GM23338 (cell line): Measurements from ENCODE around the gene ASAP2. TPM values are rescaled to one million over a fixed set of nuclear protein-coding genes. Genes with fewer than 3 reads are reported as not detected.

ENCODE experiments used
- ATAC-seq: fragments of 200-7000 bp; cut with Tn5 transposase; 3 replicates; pipeline ENCODE4 v1.9.1; 2020
- DNase-seq: peaks from one replicate; pipeline ENCODE4 v3.0.0-alpha.2; 2015; ENCODE audit warnings: low spot score
- H2AFZ ChIP-seq: fragments of 200-600 bp; sonication (generic); 2 replicates; pipeline ENCODE4 v1.8.0; 2016; ENCODE audit warnings: antibody characterized with exemption, mild to moderate bottlenecking, moderate library complexity
- H3F3A ChIP-seq: fragments of 200-600 bp; sonication (generic); replicated peaks from 2 replicates; pipeline ENCODE4 v1.8.0; 2017; ENCODE audit warnings: antibody characterized with exemption, mixed run types, low read depth
- H3K27ac ChIP-seq: fragments of 200-600 bp; sonication (generic); 2 replicates; pipeline ENCODE4 v1.6.1; 2016; ENCODE audit warnings: low read depth
- H3K27me3 ChIP-seq: fragments of 200-600 bp; sonication (generic); 2 replicates; pipeline ENCODE4 v1.8.0; 2016; ENCODE audit warnings: mild to moderate bottlenecking, mixed run types, moderate library complexity; ENCODE audit not compliant: insufficient read depth
- H3K36me3 ChIP-seq: fragments of 200-600 bp; sonication (generic); 2 replicates; pipeline ENCODE4 v1.8.0; 2016; ENCODE audit warnings: mild to moderate bottlenecking; ENCODE audit not compliant: insufficient read depth
- H3K4me1 ChIP-seq: fragments of 200-600 bp; sonication (generic); 2 replicates; pipeline ENCODE4 v1.8.0; 2016; ENCODE audit warnings: mild to moderate bottlenecking, moderate library complexity; ENCODE audit not compliant: insufficient read depth
- H3K4me2 ChIP-seq: fragments of 200-600 bp; sonication (generic); 2 replicates; pipeline ENCODE4 v1.7.1; 2017; ENCODE audit warnings: mixed run types
- H3K4me3 ChIP-seq: fragments of 200-600 bp; sonication (generic); 2 replicates; pipeline ENCODE4 v1.6.1; 2016; ENCODE audit warnings: mixed run types
- H3K79me2 ChIP-seq: fragments of 200-600 bp; sonication (generic); replicated peaks from 2 replicates; pipeline ENCODE4 v1.8.0; 2017; ENCODE audit warnings: mild to moderate bottlenecking; ENCODE audit not compliant: insufficient read depth
- H3K9me2 ChIP-seq: fragments of 200-600 bp; sonication (generic); 2 replicates; pipeline ENCODE4 v1.8.0; 2017; ENCODE audit not compliant: insufficient read depth
- H4K20me1 ChIP-seq: fragments of 200-600 bp; sonication (generic); replicated peaks from 2 replicates; pipeline ENCODE4 v1.8.0; 2017; ENCODE audit warnings: mild to moderate bottlenecking; ENCODE audit not compliant: insufficient read depth
- H3K27ac Mint-ChIP-seq: 2 replicates; pipeline ENCODE4 v1.8.0; 2020; ENCODE audit warnings: inconsistent platforms, mild to moderate bottlenecking, moderate library complexity, mixed read lengths
- H3K27me3 Mint-ChIP-seq: 3 replicates; pipeline ENCODE4 v1.8.0; 2022; ENCODE audit warnings: low read depth, mild to moderate bottlenecking, moderate library complexity, mixed read lengths, inconsistent platforms; ENCODE audit not compliant: insufficient read depth, poor library complexity
- H3K36me3 Mint-ChIP-seq: 3 replicates; pipeline ENCODE4 v1.8.0; 2021; ENCODE audit warnings: low read depth, mild to moderate bottlenecking, inconsistent platforms, moderate library complexity, mixed read lengths
- H3K4me1 Mint-ChIP-seq: 3 replicates; pipeline ENCODE4 v1.8.0; 2020; ENCODE audit warnings: mild to moderate bottlenecking, inconsistent platforms, mixed read lengths
- H3K4me3 Mint-ChIP-seq: 3 replicates; pipeline ENCODE4 v1.8.0; 2021; ENCODE audit warnings: moderate library complexity, mild to moderate bottlenecking, inconsistent platforms, mixed read lengths
- H3K9me3 Mint-ChIP-seq: 3 replicates; pipeline ENCODE4 v1.8.0; 2020; ENCODE audit warnings: moderate library complexity, mild to moderate bottlenecking, inconsistent platforms, mixed read lengths
- CREB1 ChIP-seq: fragments of 250-450 bp; sonication (Bioruptor Pico); IDR thresholded peaks from 2 replicates; pipeline ENCODE4 v1.5.0; 2020; ENCODE audit warnings: low read depth, mild to moderate bottlenecking, moderate library complexity
- CTCF ChIP-seq, 2 experiments: fragments of 200-600 bp in 1 of 2; sonication (generic) in 1 of 2; conservative IDR thresholded peaks; 2 replicates each; pipeline versions ENCODE4 v1.5.1 to v1.6.1; 2016 to 2017; ENCODE audit warnings: antibody characterized with exemption in 2 of 2, low read depth in 2 of 2, mild to moderate bottlenecking in 2 of 2, moderate library complexity in 1 of 2
- ETS1 ChIP-seq: IDR thresholded peaks from 2 replicates; pipeline ENCODE4 v1.6.1; 2016; ENCODE audit warnings: antibody characterized with exemption
- EZH2 ChIP-seq: fragments of 200-600 bp; sonication (generic); IDR thresholded peaks from one replicate; pipeline ENCODE4 v1.8.0; 2017; ENCODE audit warnings: antibody characterized with exemption, mild to moderate bottlenecking, low read depth; ENCODE audit not compliant: unreplicated experiment
- EZH2phosphoT487 ChIP-seq: fragments of 200-600 bp; sonication (generic); IDR thresholded peaks from one replicate; pipeline ENCODE4 v1.8.1; 2018; ENCODE audit warnings: antibody characterized with exemption; ENCODE audit not compliant: unreplicated experiment
- JUNB ChIP-seq: IDR thresholded peaks from one replicate; pipeline ENCODE4 v1.6.1; 2016; ENCODE audit warnings: antibody characterized with exemption; ENCODE audit not compliant: unreplicated experiment
- NANOG ChIP-seq: IDR thresholded peaks from 2 replicates; pipeline ENCODE4 v1.6.1; 2016; ENCODE audit warnings: antibody characterized with exemption, borderline replicate concordance
- POLR2AphosphoS5 ChIP-seq: IDR thresholded peaks from 2 replicates; pipeline ENCODE4 v1.6.1; 2016; ENCODE audit warnings: antibody characterized with exemption, low read depth
- REST ChIP-seq: IDR thresholded peaks from one replicate; pipeline ENCODE4 v1.6.1; 2018; ENCODE audit warnings: antibody characterized with exemption; ENCODE audit not compliant: unreplicated experiment
- STAT1 ChIP-seq: IDR thresholded peaks from one replicate; pipeline ENCODE4 v1.6.1; 2016; ENCODE audit warnings: antibody characterized with exemption; ENCODE audit not compliant: unreplicated experiment
- ZNF114 ChIP-seq: fragments of 250-450 bp; sonication (Bioruptor Pico); IDR thresholded peaks from 2 replicates; pipeline ENCODE4 v1.5.0; 2020; ENCODE audit warnings: mild to moderate bottlenecking, moderate library complexity
- ZNF462 ChIP-seq: fragments of 250-450 bp; sonication (Bioruptor Pico); IDR thresholded peaks from 2 replicates; pipeline ENCODE4 v1.5.0; 2020; ENCODE audit warnings: mild to moderate bottlenecking, moderate library complexity
- polyA plus RNA-seq: library from polyadenylated mRNA; unstranded; fragments of >200 nt; fragmentation: Nextera tagmentation; extraction: Ambion mirVana; gene quantifications from 2 replicates; pipeline ENCODE4 v1.2.1, GENCODE V29; 2016
- total RNA-seq: library from RNA; depleted of rRNA; stranded (reverse); fragments of >200 nt; shearing (Covaris generic); gene quantifications from 2 replicates; pipeline ENCODE4 v1.2.3, GENCODE V29; 2014

ASAP2 gene
- total and polyA plus RNA-seq, 2 experiments from 2014 or later: 2.6 to 15.6 TPM

- H3K79me2 ChIP-seq: peaks cover 29% of the 10 kb centered on the region; the same call in 1 of the 2 replicates
- DNase-seq: no peak
- Mint-ChIP-seq H3K9me3 (no peaks in the 10 kb centered on the region), H3K27me3 (no peaks in the 10 kb centered on the region), H3K4me3 (no peak overlapping the region), H3K4me1 (no peaks in the 10 kb centered on the region), H3K36me3 (no peaks in the 10 kb centered on the region), H3K27ac (no peak overlapping the region)
- no peak for TF ChIP-seq EZH2
- TF ChIP-seq NANOG: no peak
- TF ChIP-seq ETS1: no peak
- TF ChIP-seq POLR2AphosphoS5: no peak
- no peak for TF ChIP-seq REST
- TF ChIP-seq CTCF (conservative IDR thresholded peaks at IDR 0.05; ENCODE audit: low read depth in 2 of 2): no peak
- no peak for TF ChIP-seq ZNF462 (CRISPR knock-in tag)
- TF ChIP-seq STAT1: no peak
- TF ChIP-seq ZNF114: no peak
- no peak for TF ChIP-seq JUNB
- TF ChIP-seq EZH2phosphoT487: no peak
- no peak for TF ChIP-seq CREB1
- no peak for ATAC-seq
- no peak overlapping the region for H3K4me2 ChIP-seq
- no peak overlapping the region for H3K4me3 ChIP-seq
- H3K27ac ChIP-seq: no peak overlapping the region
- H3F3A ChIP-seq: no peaks in the 10 kb centered on the region
- no peaks in the 10 kb centered on the region for H3K4me1 ChIP-seq
- H3K36me3 ChIP-seq: no peaks in the 10 kb centered on the region; the same call in 1 of the 2 replicates
- H4K20me1 ChIP-seq: peaks cover 14% of the 10 kb centered on the region; the same call in 1 of the 2 replicates
- H2AFZ ChIP-seq: no peak overlapping the region
- H3K9me2 ChIP-seq: no peaks in the 10 kb centered on the region
- H3K27me3 ChIP-seq: no peaks in the 10 kb centered on the region
Observed at GRCh38 chr2:9416267-9416961, 209.8 kb downstream of the ASAP2 start.
